ENCODE measurements around the gene ZNF786. TPM values are rescaled to one million over a fixed set of nuclear protein-coding genes. Genes with fewer than 3 reads are reported as not detected.
"Not testable (repeated sequence)": the region's sequence is repeated elsewhere in the genome, so short reads cannot be mapped to it uniquely, and the experiment has no call there.

The ZNF786 gene
- total RNA-seq, 1 experiment from 2014 or later: 6.4 TPM

GRCh38 chr7:149030439-149030838 is 60.1 kb downstream of the ZNF786 start:
- not testable (repeated sequence) for H3K36me3 ChIP-seq (replicated peaks; ENCODE audit: control insufficient read depth, insufficient read depth, low read length); H3K4me3 ChIP-seq (ENCODE audit: insufficient read depth, low read depth, low read length); H3K27me3 ChIP-seq (ENCODE audit: control insufficient read depth, insufficient read depth, low read length); DNase-seq

- DNase-seq: peak; percentile 100
- Histone ChIP-seq H3K4me3 (ENCODE audit: insufficient read depth, low read depth, low read length) (peak within 1 kb of the TSS; percentile 91), H3K27me3 (ENCODE audit: control insufficient read depth, insufficient read depth, low read length) (no peaks in the 10 kb centered on the region), H3K36me3 (replicated peaks; ENCODE audit: control insufficient read depth, insufficient read depth, low read length) (no peaks in the 10 kb centered on the region; the same call in none of the 2 replicates)
Observed at GRCh38 chr7:149028346-149029109, 62.0 kb downstream of the ZNF786 start, which contains the start of gene PDIA4. Gene PDIA4 (minus strand): TSS chr7:149028505. CDS start chr7:149028408, 97 bp downstream.

GRCh38 chr7:149027611-149028345 is 62.7 kb downstream of the ZNF786 start:
- H3K27me3 ChIP-seq (ENCODE audit: control insufficient read depth, insufficient read depth, low read length): no peaks in the 10 kb centered on the region
- DNase-seq: peak; percentile 36
- H3K36me3 ChIP-seq (replicated peaks; ENCODE audit: control insufficient read depth, insufficient read depth, low read length): no peaks in the 10 kb centered on the region; the same call in none of the 2 replicates
- peak overlapping the region; percentile 91 for H3K4me3 ChIP-seq (ENCODE audit: insufficient read depth, low read depth, low read length)

GRCh38 chr7:149027055-149027454 is 63.5 kb downstream of the ZNF786 start:
- Histone ChIP-seq H3K4me3 (ENCODE audit: insufficient read depth, low read depth, low read length) (peak overlapping the region; percentile 91), H3K36me3 (replicated peaks; ENCODE audit: control insufficient read depth, insufficient read depth, low read length) (no peaks in the 10 kb centered on the region; the same call in none of the 2 replicates), H3K27me3 (ENCODE audit: control insufficient read depth, insufficient read depth, low read length) (no peaks in the 10 kb centered on the region)
- DNase-seq: no peak

GRCh38 chr7:149023662-149024061 is 66.9 kb downstream of the ZNF786 start:
- no peaks in the 10 kb centered on the region for H3K27me3 ChIP-seq (ENCODE audit: control insufficient read depth, insufficient read depth, low read length)
- H3K36me3 ChIP-seq (replicated peaks; ENCODE audit: control insufficient read depth, insufficient read depth, low read length): peaks cover 13% of the 10 kb centered on the region
- no peak for DNase-seq
- no peak overlapping the region for H3K4me3 ChIP-seq (ENCODE audit: insufficient read depth, low read depth, low read length)

- no peaks in the 10 kb centered on the region for H3K27me3 ChIP-seq (ENCODE audit: control insufficient read depth, insufficient read depth, low read length)
- H3K4me3 ChIP-seq (ENCODE audit: insufficient read depth, low read depth, low read length): no peak overlapping the region
- DNase-seq: no peak
- peaks cover 16% of the 10 kb centered on the region for H3K36me3 ChIP-seq (replicated peaks; ENCODE audit: control insufficient read depth, insufficient read depth, low read length)
Observed at GRCh38 chr7:149022756-149023360, 67.7 kb downstream of the ZNF786 start.

GRCh38 chr7:149021725-149022062 is 68.8 kb downstream of the ZNF786 start:
- H3K4me3 ChIP-seq (ENCODE audit: insufficient read depth, low read depth, low read length): no peak overlapping the region
- peaks cover 19% of the 10 kb centered on the region for H3K36me3 ChIP-seq (replicated peaks; ENCODE audit: control insufficient read depth, insufficient read depth, low read length)
- no peak for DNase-seq
- H3K27me3 ChIP-seq (ENCODE audit: control insufficient read depth, insufficient read depth, low read length): no peaks in the 10 kb centered on the region

GRCh38 chr7:149020483-149020882 is 70.0 kb downstream of the ZNF786 start:
- peak; percentile 25 for DNase-seq
- no peak overlapping the region for H3K4me3 ChIP-seq (ENCODE audit: insufficient read depth, low read depth, low read length)
- peaks cover 23% of the 10 kb centered on the region for H3K36me3 ChIP-seq (replicated peaks; ENCODE audit: control insufficient read depth, insufficient read depth, low read length)
- H3K27me3 ChIP-seq (ENCODE audit: control insufficient read depth, insufficient read depth, low read length): no peaks in the 10 kb centered on the region

Other genes starting within 250 kb of the ZNF786 start
- 18.4 and 19.2 TPM in 2 replicates for gene EZH2, start 206.4 kb downstream of the ZNF786 start, total RNA-seq (2014; rRNA removed; shearing (Covaris generic))
- 286 and 335 TPM in 2 replicates for gene PDIA4, start 62.2 kb downstream of the ZNF786 start, total RNA-seq (2014; rRNA removed; shearing (Covaris generic))
- 3.0 and 4.6 TPM in 2 replicates for gene ZNF425, start 35.6 kb upstream of the ZNF786 start, total RNA-seq (2014; rRNA removed; shearing (Covaris generic))
- gene ZNF398, start 56.7 kb upstream of the ZNF786 start, total RNA-seq (2014; rRNA removed; shearing (Covaris generic)): 43.0 and 55.2 TPM in 2 replicates
- gene ZNF282, start 104.8 kb upstream of the ZNF786 start, total RNA-seq (2014; rRNA removed; shearing (Covaris generic)): 32.8 and 34.1 TPM in 2 replicates
- 9.7 and 10.7 TPM in 2 replicates for gene ZNF212, start 148.9 kb upstream of the ZNF786 start, total RNA-seq (2014; rRNA removed; shearing (Covaris generic))
- gene ZNF783, start 171.5 kb upstream of the ZNF786 start, total RNA-seq (2014; rRNA removed; shearing (Covaris generic)): 3.2 and 6.1 TPM in 2 replicates

Measured in H7 (cell line).